Measurements from ENCODE around the gene B4GALNT3. TPM values are rescaled to one million over a fixed set of nuclear protein-coding genes. Genes with fewer than 3 reads are reported as not detected.

The B4GALNT3 gene
- polyA plus RNA-seq, 1 donor = 18.3 TPM

DNA sequence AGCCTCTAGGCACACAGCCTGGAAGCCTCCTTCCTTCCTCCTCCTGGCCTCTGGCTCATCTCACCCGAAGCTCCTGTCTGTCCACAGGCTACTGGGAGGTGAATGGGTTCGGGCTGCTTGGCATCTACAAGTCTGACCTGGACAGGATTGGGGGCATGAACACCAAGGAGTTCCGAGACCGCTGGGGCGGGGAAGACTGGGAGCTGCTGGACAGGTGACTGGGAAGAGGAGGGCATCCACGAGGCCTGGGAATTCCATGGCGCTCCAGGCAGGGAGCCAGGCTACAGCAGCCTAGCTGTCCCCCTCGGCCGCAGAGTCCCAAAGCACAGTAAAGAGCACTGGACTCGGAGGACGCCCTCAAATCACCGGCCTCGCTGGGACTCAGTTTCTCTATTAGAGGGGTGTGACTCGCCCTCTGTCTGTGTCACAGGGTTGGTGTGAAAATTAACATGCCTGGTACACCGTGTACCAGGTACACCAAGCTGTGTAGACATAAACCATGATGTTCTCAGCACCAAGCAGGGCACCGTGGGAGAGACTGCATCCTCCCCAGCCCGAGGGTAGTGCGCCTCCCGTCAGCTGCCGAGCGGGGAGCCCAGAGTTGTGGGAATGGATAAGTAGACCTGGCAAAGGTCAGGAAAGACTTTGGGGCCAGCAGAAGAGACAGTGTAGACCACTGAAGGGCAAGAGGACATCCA lies 99.6 kb downstream of the B4GALNT3 start:
- DNase-seq = no peak

DNA sequence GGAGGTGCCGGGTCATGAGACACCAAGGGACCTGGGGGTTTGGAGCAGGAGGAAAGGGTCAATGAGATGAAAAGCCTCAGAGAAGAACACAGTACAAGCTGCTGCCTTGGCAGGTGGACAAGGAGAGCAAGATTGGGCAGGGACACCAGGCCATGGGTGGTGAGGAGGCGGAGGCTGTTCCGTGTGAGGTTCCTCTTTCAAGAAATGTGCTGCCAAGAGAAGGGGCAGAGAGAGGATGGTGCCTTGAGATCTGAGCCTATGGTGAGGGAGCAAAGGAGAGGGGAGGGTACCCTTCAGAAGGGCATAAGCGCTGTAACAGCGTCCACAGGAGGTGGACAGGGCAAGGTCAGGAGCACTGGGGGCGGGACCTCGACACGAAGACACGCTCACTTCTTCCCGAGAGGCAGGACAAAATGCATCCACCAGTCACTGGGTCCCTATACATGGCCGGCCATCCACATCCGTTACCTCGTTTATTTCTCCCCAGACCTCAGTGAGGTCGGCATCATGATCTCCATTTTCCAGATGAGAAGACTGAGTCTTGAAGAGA lies 100.2 kb downstream of the B4GALNT3 start:
- DNase-seq = no peak

DNA sequence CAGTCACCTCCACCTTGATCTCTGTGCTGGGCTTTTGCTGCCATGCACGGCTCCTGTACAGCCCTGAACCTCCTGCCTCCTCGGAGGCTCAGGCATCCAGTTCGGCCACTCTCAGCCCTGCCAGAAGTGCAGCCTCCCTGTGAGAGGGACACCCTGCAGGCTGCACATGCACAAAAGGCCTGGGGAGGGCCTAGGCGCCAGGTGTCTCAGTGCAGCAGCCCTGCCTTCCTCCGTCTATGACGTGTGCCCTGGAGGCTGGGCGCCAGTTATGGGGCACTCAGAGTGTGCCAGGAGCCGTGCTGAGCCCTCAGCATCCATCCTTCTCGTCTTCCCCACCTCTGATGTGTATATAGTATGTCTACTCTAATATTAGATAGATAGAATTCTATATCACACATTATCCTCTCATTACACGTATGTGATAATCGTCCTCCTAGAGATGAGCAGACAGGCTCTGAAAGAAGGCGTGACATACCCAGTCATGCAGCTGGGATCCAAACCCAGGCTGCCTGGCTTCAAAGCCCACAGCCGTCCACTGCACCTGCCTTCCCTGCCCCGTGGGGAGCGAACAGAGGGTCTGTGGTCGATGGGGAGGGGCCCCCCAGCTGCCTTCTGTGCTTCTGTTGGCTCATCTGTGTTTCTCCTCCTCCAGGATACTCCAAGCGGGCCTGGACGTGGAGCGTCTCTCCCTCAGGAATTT lies 101.1 kb downstream of the B4GALNT3 start:
- no peak for DNase-seq

DNA sequence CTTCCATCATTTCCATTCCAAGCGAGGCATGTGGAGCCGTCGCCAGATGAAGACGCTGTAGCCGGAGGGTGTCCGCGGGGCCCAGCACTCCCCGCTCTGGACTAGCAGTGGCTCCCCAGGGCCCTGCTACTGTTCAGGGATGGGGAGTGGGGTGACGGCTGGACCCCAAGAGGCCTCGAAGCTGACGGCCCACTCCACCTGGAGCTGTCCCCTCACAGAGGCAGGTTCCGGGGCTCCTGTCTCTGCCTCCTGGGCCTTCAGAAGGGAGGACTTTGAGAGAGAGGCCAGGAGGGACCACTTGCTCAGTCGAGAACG lies 101.6 kb downstream of the B4GALNT3 start:
- DNase-seq = no peak

DNA sequence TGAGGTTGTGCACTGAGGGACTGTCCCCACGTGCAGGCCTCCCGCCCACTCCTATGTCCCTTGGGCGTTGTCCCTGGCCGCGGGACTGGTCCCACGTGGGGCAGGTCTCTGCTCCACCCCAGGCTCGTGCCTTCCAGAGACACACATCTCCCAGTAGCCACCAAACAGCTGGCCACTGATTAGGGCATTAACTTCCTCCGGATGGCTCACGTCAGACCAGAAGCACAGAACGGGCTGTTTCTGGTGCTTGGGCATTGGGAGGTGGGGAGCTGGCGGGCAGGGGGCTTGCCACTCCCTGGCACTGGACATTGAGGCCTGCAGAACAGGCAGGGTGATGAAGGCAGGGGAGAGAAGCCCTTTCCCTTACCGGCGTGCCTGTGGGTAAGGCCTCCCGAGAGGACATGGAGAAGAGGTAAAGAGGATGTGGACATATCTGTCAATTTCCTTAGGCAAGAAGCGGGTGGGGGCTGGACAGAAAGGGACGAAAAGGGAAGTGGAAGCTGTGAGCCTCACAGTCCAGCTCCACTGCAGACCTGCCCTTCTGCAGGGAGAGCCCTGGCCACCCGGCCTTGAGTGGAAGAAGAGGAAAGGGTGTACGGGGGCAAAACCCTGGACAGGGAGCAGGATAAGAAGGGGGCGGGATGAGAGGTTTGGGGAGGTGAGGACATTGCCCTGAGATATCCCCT lies 102.3 kb downstream of the B4GALNT3 start:
- DNase-seq = no peak

DNA sequence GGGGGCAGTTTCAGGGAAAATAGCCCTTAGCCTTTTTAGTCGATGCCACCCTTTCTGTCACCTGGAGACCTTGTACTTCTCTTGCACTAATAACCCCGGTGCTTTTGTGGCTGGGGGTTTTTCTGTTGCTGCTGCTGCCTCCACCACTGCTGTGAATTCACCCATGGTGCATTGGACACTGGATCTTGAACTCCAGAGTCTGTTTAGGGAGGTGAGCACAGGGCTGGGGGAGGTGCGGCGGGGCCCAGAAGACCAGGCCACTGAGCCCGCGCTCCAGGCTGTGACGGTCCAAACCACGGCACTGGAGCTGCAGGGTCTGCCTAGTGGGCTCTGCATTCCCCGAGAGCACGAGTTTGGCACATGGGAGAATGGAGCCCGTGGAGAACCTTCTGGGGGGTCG lies 102.9 kb downstream of the B4GALNT3 start:
- no peak for DNase-seq

DNA sequence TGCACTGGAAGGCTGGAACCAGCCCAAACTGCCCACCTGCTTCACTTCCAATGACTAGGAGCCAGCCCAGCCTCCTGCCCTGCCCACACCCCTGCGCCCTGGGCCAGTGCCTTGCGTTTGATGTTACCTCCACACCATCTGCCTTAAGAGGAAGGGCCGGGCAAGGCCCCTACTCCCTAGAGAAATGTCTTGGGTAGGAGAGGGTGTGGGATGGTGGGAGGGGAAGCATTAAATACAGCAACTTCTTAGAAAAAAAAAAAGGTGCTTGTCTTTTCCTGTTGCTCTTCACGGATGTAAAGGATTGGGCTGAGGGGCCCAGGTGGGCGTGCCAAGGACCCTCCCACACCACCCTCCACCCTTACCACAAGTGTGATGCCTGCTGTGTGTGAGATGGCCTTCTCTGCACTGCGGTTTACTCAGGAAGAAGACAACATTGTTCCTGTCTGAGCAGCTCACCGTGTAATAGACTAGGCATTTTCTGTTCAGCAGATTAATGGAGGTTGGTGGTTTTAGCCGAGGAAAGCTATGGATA lies 103.6 kb downstream of the B4GALNT3 start:
- DNase-seq = no peak

DNA sequence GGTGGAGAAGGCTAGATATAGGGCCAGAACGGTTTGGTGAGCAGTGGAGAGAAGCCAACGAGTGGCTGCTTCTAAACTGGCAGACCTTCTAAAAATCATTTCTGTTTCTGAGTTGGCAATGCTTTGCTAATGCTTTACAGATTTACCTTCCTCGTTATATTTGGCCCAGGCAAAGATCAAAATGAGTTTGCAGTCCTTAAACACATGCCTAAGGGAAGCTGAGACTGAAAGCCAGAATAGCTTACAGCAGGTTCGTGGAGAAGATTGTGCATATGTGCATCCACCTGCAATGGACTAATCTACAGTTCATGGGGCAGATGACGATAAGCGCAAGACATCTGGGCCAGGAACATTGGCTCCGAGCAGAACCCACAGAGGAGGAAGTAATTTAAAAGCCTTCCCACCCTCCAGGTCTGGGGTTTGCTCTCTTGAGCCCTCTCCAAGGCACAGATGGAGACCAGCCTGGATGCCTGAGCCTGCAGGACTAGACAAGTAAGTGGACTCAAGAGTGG lies 104.1 kb downstream of the B4GALNT3 start:
- DNase-seq = no peak

DNA sequence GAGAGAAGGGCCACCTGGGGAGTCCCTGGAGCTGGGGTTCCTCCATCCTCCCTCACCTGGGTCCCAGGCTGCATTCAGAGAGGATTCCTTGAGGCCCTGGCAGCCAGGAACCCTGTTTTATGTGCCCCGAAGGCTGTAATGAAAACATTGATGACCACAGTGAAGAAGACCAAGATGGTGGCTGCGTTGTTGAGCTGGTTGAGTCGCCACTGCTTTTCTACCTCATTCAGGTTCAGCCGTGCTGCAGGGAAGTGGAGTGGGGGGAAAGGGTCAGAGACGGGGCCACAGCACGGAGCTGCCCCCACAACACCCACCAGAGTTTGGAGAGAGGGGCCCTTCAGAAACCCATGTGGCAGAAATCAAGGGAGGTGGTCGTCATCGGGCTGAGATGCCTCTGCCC lies 105.4 kb downstream of the B4GALNT3 start:
- DNase-seq = no peak

DNA sequence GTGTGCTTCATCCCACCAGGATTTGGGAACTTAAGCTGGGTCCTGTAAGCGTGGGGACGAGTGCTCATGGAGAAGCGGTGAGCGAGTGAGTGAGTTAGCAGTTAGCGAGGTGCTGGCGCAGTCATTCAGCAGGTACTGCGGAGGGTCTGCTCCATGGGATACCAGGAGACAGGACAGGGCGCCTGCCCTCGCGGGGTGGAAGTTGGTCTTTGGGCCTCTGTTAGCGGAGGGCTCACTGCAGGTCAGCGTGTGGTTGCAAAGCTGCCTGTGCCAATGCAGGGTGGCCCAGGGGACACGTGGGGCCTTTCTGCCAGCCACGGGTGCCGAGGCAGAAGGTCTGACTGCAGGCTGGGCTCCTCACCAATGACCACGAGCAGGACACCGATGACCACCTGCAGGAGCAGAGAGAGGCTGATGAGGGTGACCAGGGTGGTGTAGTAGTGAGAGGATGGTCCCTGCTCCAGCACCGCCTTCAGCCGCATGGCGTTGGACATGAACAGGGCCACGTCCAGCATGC lies 105.9 kb downstream of the B4GALNT3 start:
- DNase-seq = no peak

DNA sequence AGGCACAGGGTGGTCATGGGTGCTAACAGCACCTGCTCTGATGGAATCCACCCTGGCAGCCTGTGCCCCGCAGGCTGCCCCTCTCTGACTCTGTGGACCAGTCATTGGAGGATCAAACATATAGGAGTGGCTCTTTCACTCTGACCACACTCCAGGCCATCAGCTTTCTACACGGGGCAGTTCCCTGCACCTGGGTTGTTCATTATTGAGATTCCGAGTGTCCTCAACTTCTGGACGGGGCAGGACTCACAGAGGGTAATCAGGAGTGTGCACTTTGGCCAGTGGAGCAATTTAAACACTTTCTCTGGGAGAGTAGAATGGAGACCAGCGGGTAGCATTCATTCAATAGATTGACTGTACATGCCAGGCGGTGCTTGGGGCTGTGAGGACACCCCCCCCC lies 108.7 kb downstream of the B4GALNT3 start:
- DNase-seq = no peak

DNA sequence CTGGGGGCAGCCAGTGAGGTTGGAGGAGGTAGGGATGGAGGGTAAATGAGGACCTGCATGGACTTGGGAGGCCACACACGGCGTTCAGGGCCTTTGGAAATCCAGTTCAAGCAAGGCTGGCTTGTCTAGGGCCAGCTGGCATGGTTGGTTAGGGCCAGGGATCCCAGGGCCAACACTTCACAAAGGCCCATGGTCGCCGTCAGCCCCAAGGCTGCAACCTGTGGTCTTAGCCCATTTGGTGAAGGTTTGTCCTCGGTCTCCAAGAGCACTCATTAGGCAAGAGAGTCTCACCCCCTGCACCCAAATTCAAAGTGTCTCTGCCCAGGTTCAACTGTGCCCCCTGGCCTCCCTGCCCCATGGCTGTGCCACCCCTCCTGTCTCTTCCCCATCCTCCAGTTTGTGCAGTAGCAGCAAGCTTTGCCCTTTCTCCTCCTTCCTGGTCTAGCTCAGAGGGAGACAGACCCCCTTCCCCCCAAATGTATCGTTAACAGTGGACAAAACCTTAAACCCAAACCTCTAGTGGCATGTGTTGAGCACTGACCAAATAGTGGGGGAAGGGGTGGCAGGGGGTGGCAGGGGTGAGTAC lies 109.4 kb downstream of the B4GALNT3 start:
- DNase-seq = no peak

DNA sequence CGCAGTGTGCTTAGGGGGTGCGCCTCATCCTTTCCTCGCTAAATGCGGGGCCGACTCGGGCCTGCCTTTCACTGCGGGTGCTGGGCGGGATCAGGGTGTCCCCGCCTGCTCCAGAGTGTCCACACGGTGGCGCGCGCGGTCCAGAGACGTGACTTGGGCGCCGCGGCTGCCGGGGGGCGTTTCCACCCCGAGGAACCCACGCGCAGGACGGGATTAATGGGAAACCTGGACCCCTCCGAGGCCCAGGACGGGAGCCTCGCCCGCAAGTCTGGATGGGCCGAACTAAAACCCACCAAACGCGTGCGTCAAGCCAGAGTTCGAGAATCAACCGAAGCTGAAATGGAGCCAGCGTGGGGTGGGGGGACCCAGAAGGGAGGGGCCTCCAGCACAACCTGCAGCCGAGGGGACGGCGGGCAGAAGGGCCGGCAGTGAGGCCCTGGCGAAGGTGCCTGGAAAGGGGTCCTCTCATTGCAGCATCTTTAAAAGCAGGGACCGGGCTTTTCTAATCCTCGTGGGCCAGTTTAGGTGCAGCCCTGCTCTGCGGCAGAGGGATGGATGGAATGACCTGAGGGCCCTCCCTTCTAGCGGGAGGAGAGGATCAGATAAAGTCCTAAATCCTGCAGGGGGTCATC lies 110.2 kb downstream of the B4GALNT3 start:
- DNase-seq = peak; percentile 80

DNA sequence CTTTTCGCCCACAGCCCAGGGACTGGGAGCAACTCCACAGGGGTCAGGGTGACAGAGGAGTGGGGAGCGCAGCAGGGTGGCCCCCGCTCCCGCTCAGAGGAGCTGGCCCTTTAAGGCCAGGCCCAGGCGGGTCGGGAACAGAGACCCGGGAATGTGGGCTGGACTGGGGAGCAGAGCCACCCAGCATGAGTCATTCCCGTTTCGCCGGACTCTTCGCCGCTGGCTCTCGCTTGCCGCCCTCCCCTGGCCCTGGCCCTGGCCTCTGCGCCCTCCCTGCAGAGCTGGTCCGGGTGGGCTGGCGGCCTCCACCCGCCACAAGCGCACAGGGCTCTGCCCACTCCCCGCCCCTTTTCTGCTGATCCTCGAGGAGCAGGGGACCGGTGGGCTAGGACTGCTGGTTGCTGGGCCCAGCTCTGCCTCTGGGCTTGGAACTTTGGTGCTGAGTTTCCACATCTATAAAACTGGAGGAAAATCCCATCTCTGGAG lies 110.7 kb downstream of the B4GALNT3 start:
- peak; percentile 33 for DNase-seq

DNA sequence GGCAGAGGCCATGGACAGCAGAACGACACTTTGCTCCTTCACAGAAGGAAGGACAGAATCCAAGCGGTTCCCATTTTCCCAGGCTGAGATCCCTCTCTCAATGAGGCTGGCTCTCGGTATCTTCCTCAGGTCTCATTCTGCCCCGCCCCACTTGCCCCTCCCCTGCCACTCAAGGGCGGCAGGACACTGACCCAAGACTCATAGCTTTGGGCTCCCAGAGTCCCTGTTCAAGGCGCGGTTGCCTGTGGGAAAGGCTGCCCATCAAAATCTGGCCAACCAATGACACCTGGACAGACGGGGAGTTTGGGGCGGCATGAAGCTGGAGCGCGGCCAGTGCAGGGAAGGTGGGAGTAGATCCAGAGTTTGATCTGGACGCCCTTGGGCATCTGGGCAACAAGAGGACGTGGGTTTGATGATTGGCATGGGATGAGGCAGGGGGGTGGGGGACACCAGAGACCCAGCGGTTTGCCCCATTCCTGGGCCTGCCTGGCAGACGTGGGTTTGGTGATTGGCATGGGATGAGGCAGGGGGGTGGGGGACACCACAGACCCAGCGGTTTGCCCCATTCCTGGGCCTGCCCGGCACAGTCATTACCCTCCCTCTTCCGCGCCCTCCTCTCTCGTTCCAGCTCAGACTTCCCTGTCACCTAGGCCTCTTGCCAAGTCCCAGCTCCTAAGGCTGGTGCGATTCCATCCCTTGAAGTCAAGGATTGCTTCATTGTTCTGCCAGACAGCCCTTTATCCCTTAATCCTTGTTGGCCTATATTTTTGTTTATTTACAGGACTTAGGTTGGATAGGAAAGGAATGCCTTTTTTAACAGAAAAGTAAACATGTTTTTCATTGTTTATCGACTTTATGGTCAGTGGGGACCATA lies 111.4 kb downstream of the B4GALNT3 start:
- DNase-seq = no peak

DNA sequence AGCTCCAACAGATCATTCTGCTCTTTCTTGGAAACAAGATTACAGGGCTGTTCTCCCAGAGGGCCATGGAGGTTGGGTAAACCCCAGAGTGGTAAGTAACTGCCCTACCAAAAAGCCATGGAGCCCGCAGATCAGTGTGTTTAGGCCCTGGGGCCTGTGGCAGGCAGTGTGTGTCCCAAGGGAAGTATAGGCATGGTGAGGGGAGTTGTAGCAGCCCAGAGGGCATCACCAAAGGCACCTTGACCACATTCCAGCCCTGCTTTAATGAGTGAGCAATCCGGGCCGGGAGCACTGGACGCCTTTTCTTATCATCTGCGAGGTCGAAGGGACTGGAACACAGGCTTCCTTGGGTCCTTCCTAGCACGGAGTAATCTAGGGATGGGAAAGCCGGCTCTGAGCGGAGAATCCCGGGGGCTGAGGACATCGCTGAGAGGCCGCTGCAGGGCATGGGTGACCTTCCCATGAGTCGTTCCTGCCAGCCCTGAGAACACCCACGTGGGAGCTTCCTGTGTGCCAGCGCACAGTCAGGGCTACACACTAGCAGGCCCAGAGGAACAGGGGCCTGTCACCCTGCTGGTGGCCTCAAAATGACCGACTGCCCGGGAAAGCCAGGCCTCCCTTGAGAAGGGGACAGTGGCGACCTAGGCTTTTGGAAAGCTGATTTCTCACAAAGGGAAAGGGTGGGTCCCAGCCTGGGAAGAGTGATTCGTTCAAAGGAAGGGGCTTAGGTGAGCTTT lies 112.2 kb downstream of the B4GALNT3 start:
- DNase-seq = no peak

DNA sequence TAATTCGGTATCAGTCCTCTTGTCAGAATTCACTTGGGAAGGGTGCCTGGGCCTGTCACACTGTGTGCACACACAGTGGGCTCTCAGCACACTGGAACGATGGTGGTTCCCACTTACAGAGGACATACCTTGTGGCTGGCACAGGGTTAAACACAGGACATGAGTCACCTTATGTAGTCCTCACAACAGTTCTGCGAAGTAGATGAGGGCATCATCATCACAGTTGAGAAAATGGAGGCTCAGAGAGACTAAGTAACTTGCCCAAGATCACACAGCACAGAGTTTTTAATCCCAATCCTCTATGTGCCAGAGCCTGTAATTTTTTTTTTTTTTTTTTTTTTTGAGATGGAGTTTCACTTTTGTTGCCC lies 112.8 kb downstream of the B4GALNT3 start:
- DNase-seq = no peak

DNA sequence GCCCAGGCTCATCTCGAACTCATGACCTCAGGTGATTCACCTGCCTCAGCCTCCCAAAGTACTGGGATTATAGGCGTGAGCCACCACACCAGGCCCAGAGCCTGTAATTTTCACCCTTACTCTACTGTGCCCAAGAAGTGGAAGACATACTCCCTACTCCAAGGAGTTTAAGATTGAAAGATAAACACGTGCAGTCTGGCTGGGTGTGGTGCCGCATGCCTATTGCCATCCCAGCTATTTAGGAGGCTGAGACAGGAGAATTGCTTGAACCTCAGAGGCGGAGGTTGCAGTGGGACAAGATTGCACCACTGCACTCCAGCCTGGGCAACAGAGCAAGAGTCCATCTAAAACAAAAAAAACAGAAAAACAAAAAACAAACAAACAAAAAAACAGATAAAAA lies 113.5 kb downstream of the B4GALNT3 start:
- no peak for DNase-seq

DNA sequence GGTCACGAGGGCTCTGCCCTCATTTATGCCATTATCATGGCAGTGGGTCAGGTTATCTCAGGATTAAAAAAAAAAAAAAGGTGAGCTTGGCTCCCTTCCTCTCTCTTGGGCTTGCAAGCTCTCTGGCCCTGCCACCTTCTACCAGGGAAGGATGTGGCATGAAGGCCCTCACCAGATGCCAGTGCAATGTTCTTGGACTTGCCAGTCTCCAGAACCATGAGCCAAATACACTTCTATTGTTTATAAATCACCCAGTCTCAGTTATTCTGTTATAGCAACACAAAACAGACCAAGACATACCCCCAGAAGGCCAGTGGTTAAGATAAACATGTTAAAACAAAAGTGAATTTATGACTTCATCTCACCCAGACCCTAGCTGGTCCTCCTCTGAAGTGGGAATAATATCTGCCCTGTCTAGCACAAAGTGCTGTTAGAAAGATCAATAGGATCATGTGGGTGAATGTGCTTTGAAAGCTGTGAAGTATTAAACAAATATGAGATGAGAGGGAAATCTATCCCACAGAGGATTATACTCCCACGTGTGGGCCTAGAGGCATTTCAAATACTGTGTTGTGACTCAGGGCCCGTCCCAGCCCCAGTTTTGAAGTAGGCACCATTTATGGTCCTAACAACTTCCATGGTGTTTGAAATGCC lies 114.9 kb downstream of the B4GALNT3 start:
- no peak for DNase-seq
